ENCODE data around the gene PHF21B.

PHF21B gene

DNA sequence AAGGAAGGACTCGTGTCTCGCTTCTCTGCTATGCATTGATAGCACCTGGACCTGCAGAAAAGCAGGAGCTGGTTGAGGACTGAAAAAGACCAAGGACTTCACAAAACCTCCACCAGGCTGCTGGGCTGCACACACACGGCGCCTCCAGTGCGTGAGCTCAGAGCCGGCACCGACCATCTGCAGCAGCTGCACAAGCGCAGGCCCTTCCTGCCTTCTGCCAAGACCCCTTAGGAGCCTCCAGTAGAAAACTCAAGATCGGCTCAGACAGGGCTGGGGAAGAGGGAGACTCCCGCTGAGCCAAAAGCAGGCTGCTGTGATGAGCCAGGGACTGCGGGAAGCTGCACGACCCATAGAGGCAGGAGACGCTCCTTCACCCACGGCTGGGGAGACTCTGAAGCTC, 70.9 kb downstream of the PHF21B start:
- Histone ChIP-seq H3K4me3 (ENCODE audit: low read depth, low read length) (no peak overlapping the region), H3K27me3 (ENCODE audit: control insufficient read depth, insufficient read depth, low read length) (no peaks in the 10 kb centered on the region), H3K9ac (ENCODE audit: low read depth, low read length) (no peak overlapping the region), H3K36me3 (ENCODE audit: control insufficient read depth, insufficient read depth, low read length) (peaks cover 6% of the 10 kb centered on the region), H3K4me1 (ENCODE audit: control insufficient read depth, insufficient read depth, low read length) (peaks cover 12% of the 10 kb centered on the region), H3K9me3 (ENCODE audit: control insufficient read depth, insufficient read depth, low read length) (no peaks in the 10 kb centered on the region)

DNA sequence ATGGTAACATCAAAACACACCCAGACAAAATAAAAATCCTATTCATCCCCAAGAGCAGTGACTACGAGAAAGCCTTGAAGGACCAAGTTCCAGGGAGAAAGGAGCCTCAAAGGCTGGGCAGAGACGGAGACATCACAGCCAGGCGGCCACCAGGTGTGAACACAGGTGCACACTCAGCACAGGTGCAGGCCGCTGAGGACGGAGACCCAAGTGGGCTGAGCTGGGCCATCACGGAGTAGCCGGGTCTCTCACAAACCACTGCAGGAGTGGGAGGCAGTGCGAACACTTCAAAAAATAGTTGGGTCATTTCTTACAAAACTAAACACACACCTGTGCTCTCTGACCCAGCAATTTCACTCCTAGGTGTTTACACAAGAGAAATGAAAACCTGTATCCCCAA, 72.6 kb downstream of the PHF21B start:
- peaks cover 5% of the 10 kb centered on the region for H3K36me3 ChIP-seq (ENCODE audit: control insufficient read depth, insufficient read depth, low read length)
- H3K4me3 ChIP-seq (ENCODE audit: low read depth, low read length), result no peak overlapping the region
- H3K4me1 ChIP-seq (ENCODE audit: control insufficient read depth, insufficient read depth, low read length), result peaks cover 12% of the 10 kb centered on the region
- H3K9ac ChIP-seq (ENCODE audit: low read depth, low read length), result no peak overlapping the region
- H3K27me3 ChIP-seq (ENCODE audit: control insufficient read depth, insufficient read depth, low read length), result no peaks in the 10 kb centered on the region
- no peaks in the 10 kb centered on the region for H3K9me3 ChIP-seq (ENCODE audit: control insufficient read depth, insufficient read depth, low read length)

DNA sequence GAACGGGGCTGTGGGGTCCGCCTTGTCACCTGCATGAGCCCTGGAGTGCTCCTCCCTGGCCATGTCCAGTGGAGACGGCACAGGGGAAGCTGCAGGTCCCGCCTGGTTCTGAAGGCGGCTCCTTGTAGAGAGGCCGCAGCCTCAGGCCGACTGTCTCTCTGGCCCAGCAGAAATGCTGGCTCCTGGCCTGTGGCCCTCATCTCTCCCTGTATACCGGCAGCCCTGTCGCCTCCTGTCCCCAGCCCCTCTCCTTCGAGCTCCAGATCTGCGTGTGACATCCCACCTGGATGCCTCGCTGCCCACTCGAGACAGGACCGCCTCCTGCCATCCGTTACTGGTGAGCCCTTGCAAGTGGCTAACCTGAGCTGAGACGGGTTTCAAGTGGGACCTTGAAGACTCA, 73.6 kb downstream of the PHF21B start:
- H3K9me3 ChIP-seq (ENCODE audit: control insufficient read depth, insufficient read depth, low read length), result no peaks in the 10 kb centered on the region
- H3K27me3 ChIP-seq (ENCODE audit: control insufficient read depth, insufficient read depth, low read length), result no peaks in the 10 kb centered on the region
- peaks cover 12% of the 10 kb centered on the region for H3K4me1 ChIP-seq (ENCODE audit: control insufficient read depth, insufficient read depth, low read length)

DNA sequence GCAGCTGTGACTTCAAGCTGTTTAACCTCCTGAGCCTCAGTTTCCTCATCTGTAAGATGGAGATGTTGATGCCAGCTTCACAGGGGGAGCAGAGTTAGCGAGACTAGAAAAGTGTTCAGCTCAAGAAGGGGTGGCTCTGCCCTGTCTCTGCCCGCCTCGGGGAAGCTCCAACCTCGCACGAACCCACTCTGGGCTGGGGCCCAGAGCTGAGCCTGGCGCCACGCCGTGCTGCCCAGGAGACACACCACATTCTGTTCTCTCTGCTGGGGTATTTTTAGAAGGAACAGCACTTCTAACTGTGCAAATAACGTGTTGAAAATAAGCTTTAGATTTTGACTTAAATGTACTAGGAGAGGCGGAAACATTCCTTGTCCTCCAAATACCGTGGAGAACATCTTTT, 74.1 kb downstream of the PHF21B start:
- H3K27me3 ChIP-seq (ENCODE audit: control insufficient read depth, insufficient read depth, low read length), result no peaks in the 10 kb centered on the region
- no peaks in the 10 kb centered on the region for H3K9me3 ChIP-seq (ENCODE audit: control insufficient read depth, insufficient read depth, low read length)
- H3K9ac ChIP-seq (ENCODE audit: low read depth, low read length), result no peak overlapping the region
- peaks cover 12% of the 10 kb centered on the region for H3K4me1 ChIP-seq (ENCODE audit: control insufficient read depth, insufficient read depth, low read length)
- peaks cover 7% of the 10 kb centered on the region for H3K36me3 ChIP-seq (ENCODE audit: control insufficient read depth, insufficient read depth, low read length)
- H3K4me3 ChIP-seq (ENCODE audit: low read depth, low read length), result no peak overlapping the region

More for the DNA sequence above, 73.6 kb downstream of the PHF21B start:
- no peak overlapping the region for H3K9ac ChIP-seq (ENCODE audit: low read depth, low read length)
- peaks cover 7% of the 10 kb centered on the region for H3K36me3 ChIP-seq (ENCODE audit: control insufficient read depth, insufficient read depth, low read length)
- H3K4me3 ChIP-seq (ENCODE audit: low read depth, low read length), result no peak overlapping the region

DNA sequence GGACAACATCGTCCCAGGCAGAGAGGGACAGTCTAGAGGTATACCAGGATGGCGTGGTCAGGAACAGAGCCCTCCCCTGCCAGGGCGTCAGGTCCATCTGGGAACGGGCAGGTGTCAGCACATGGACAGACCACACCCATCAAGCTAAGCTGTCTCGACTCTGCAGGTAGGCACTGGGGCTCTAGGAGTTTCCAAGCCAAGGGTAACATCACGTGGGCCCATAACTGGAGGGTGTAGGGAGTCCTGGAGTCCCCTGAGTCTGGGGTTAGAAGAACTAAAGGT, 75.4 kb downstream of the PHF21B start:
- Histone ChIP-seq H3K4me3 (ENCODE audit: low read depth, low read length) (no peak overlapping the region), H3K4me1 (ENCODE audit: control insufficient read depth, insufficient read depth, low read length) (peaks cover 3% of the 10 kb centered on the region), H3K9ac (ENCODE audit: low read depth, low read length) (no peak overlapping the region), H3K9me3 (ENCODE audit: control insufficient read depth, insufficient read depth, low read length) (no peaks in the 10 kb centered on the region), H3K27me3 (ENCODE audit: control insufficient read depth, insufficient read depth, low read length) (no peaks in the 10 kb centered on the region), H3K36me3 (ENCODE audit: control insufficient read depth, insufficient read depth, low read length) (peaks cover 7% of the 10 kb centered on the region)

DNA sequence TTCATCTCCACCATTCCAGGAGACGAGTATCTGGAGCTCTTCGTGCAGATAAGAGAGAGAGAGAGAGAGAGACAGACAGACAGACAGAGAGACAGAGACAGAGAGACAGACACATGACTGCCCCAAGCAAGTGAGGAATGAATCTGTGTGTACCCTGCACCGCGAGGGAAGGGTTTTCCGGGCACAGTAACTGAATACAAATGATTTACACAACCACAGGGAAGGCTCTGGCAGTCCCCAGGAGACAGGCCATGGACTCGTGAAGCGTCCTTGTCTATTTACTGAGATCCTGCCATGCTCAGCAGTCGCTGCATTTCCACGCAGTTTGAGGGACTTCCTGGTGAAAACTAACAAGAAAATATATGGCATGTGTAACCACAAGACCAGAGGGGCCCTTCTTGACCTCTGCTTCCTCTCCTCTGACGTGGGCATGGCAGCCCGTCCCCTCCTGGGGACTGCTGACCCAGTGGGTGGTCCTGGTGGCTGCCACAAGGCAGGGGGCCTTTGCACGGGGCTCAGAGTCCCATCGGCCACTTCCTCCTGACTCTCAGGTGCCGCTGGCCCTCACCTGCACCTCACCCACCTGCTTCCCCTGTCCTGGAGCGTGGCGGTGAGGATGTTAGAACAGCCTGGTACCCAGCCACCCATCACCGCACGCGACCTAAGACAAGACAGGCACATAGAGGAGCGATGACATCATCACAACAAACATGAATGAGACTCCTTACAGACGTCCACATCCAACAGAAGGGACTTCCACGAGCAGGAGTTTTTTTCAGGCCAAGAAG, 75.9 kb downstream of the PHF21B start:
- no peaks in the 10 kb centered on the region for H3K27me3 ChIP-seq (ENCODE audit: control insufficient read depth, insufficient read depth, low read length)
- H3K4me1 ChIP-seq (ENCODE audit: control insufficient read depth, insufficient read depth, low read length), result peaks cover 2% of the 10 kb centered on the region
- H3K4me3 ChIP-seq (ENCODE audit: low read depth, low read length), result no peak overlapping the region
- H3K9ac ChIP-seq (ENCODE audit: low read depth, low read length), result no peak overlapping the region
- peaks cover 10% of the 10 kb centered on the region for H3K36me3 ChIP-seq (ENCODE audit: control insufficient read depth, insufficient read depth, low read length)
- H3K9me3 ChIP-seq (ENCODE audit: control insufficient read depth, insufficient read depth, low read length), result no peaks in the 10 kb centered on the region

DNA sequence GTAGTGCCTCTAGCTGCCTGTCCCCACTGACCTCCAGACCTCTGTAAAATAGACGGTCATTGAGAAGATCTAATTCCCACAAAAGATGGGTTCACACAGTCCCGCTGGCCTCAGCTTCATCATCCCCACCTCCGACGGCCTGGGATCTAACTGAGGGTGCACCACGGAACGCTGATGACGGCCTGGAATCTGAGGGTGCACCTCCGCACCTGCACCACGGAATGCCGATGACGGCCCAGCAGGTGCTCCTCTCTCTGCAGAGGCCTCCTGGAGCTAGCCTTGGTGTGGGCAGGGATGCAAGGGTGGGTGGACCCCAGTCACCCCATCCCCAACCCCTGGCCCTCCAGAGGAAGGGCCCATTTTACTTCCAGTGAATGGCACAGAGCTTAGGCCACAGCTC, 77.3 kb downstream of the PHF21B start:
- Histone ChIP-seq H3K36me3 (ENCODE audit: control insufficient read depth, insufficient read depth, low read length) (peaks cover 10% of the 10 kb centered on the region), H3K4me3 (ENCODE audit: low read depth, low read length) (no peak overlapping the region), H3K9me3 (ENCODE audit: control insufficient read depth, insufficient read depth, low read length) (no peaks in the 10 kb centered on the region), H3K4me1 (ENCODE audit: control insufficient read depth, insufficient read depth, low read length) (no peaks in the 10 kb centered on the region), H3K9ac (ENCODE audit: low read depth, low read length) (no peak overlapping the region), H3K27me3 (ENCODE audit: control insufficient read depth, insufficient read depth, low read length) (no peaks in the 10 kb centered on the region)

DNA sequence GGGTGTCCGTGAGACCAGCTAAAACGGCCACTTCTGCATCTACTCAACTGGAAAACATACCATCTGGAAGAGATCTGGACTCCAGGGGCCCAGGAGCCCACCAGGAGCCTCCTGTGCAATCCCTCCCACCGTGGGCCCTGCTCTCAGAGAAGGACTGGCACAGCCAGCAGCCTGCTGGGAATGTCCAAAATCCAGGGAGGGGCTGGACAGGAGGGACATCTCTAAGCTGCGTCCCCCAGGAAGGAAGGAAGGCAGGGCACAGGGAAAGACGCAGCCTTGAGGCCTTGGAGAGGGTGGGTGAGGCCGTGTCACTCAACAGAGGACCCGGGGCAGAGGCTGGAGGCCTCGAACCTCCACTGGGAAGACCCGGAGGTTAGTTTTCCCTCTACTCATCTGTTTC, 78.0 kb downstream of the PHF21B start:
- Histone ChIP-seq H3K27me3 (ENCODE audit: control insufficient read depth, insufficient read depth, low read length) (no peaks in the 10 kb centered on the region), H3K4me3 (ENCODE audit: low read depth, low read length) (no peak overlapping the region), H3K4me1 (ENCODE audit: control insufficient read depth, insufficient read depth, low read length) (no peaks in the 10 kb centered on the region), H3K9ac (ENCODE audit: low read depth, low read length) (no peak overlapping the region), H3K36me3 (ENCODE audit: control insufficient read depth, insufficient read depth, low read length) (peaks cover 8% of the 10 kb centered on the region), H3K9me3 (ENCODE audit: control insufficient read depth, insufficient read depth, low read length) (no peaks in the 10 kb centered on the region)

DNA sequence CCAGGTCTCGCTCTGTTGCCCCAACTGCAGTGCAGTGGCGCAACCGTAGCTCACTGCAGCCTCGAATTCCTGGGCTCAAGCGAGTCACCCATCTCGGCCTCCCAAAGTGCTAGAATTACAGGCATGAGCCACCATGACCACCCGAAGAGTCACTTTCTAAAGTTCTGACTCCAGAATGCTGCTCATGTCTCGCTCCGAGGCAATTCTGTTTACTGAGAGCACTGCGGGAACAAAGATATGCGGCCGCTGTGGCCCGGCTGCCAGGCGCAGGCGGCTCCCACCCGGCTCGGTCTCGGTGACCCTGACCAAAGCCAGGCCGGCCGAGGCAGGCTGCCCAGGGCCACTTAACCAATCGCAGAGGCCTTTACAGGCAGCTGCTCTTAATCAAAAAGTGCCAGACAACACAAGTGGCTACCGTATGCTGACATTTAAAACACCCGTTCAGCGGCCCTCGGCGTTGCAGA, 78.7 kb downstream of the PHF21B start:
- Histone ChIP-seq H3K27me3 (ENCODE audit: control insufficient read depth, insufficient read depth, low read length) (no peaks in the 10 kb centered on the region), H3K4me3 (ENCODE audit: low read depth, low read length) (no peak overlapping the region), H3K36me3 (ENCODE audit: control insufficient read depth, insufficient read depth, low read length) (peaks cover 8% of the 10 kb centered on the region), H3K9me3 (ENCODE audit: control insufficient read depth, insufficient read depth, low read length) (no peaks in the 10 kb centered on the region), H3K9ac (ENCODE audit: low read depth, low read length) (no peak overlapping the region), H3K4me1 (ENCODE audit: control insufficient read depth, insufficient read depth, low read length) (no peaks in the 10 kb centered on the region)

DNA sequence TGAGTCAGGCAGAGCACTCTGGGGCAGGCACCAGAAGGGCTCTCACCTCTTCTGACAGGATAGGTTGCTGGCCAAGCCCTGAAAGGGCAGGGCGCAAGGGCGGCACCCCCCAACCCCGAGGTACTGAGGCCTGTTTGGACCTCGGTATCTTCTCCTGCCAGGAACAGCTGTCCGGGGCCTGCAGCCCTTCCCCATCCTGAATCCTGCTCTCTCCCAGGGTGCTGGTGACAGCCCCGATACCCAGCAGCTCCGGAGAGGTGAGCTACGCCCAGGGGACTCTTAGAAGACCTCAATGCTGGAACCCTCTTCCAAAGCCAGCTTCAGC, 79.1 kb downstream of the PHF21B start:
- Histone ChIP-seq H3K4me1 (ENCODE audit: control insufficient read depth, insufficient read depth, low read length) (no peaks in the 10 kb centered on the region), H3K9me3 (ENCODE audit: control insufficient read depth, insufficient read depth, low read length) (no peaks in the 10 kb centered on the region), H3K4me3 (ENCODE audit: low read depth, low read length) (no peak overlapping the region), H3K27me3 (ENCODE audit: control insufficient read depth, insufficient read depth, low read length) (no peaks in the 10 kb centered on the region), H3K9ac (ENCODE audit: low read depth, low read length) (no peak overlapping the region), H3K36me3 (ENCODE audit: control insufficient read depth, insufficient read depth, low read length) (peaks cover 8% of the 10 kb centered on the region)

DNA sequence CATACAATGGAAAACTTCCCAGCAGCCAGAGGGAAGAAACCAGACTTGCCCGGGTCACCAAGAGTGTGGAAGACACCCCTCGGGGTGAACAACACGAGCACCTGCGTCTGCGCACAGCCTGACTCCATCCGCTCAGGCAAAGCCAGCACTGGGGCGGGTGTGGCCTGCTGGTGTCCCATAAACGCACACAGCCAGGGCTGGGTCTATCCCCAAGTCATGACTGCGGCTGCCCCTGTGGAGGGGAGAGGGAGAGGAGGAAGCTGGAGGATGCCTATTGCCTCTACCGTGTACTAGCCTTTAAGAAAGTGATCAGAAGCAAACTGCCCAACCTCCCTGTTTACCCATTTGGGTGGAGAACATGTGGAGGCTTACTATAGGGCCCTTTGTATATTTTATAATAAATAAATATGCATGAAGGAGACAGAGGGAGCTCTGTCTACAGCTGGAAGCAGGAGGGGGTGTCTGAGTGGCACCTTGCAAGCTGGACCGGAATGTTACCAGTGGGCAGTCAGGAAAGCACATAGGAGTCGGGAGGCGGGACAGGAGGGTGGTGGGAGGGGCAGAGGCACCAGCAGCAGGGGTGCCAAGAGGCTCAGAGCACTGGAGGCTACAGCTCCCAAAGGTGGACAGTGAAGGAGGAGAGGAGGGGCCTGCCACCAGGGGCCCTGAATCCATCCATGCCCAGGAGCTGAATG, 79.6 kb downstream of the PHF21B start:
- no peaks in the 10 kb centered on the region for H3K27me3 ChIP-seq (ENCODE audit: control insufficient read depth, insufficient read depth, low read length)
- H3K4me3 ChIP-seq (ENCODE audit: low read depth, low read length), result no peak overlapping the region
- H3K9me3 ChIP-seq (ENCODE audit: control insufficient read depth, insufficient read depth, low read length), result no peaks in the 10 kb centered on the region
- H3K9ac ChIP-seq (ENCODE audit: low read depth, low read length), result no peak overlapping the region
- H3K36me3 ChIP-seq (ENCODE audit: control insufficient read depth, insufficient read depth, low read length), result peaks cover 8% of the 10 kb centered on the region
- no peaks in the 10 kb centered on the region for H3K4me1 ChIP-seq (ENCODE audit: control insufficient read depth, insufficient read depth, low read length)

DNA sequence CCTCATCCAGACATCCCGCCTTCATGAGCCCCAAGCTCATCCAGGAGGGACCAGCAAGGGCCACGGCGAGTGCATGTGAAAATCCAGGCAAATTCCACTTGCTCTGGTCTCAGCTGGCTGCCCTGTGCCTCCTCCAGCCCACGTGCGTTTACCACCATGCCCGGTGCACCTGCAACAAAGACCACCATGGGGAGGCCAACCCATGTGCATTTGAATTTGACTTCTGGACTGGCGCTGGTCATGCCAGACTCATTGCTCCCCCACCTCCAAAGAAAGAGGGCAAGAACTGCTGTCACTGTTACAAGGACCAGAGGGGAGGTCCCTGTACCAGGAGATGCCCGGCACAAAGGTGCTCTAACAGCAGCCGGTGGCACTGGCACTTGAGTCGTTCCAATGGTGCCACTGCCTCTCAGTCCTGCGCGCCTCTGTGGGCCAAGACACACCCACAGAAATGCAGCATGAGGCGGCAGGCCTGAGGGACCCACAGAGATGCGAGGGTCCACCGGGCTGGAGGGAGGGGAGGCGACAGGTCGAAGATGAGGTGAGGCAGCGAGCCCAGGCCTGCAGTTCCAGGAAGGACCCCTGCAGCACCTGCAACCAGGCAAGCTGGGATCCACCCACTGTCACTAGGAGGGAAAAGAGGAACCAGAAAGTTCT, 80.3 kb downstream of the PHF21B start:
- Histone ChIP-seq H3K4me1 (ENCODE audit: control insufficient read depth, insufficient read depth, low read length) (no peaks in the 10 kb centered on the region), H3K9me3 (ENCODE audit: control insufficient read depth, insufficient read depth, low read length) (no peaks in the 10 kb centered on the region), H3K4me3 (ENCODE audit: low read depth, low read length) (no peak overlapping the region), H3K36me3 (ENCODE audit: control insufficient read depth, insufficient read depth, low read length) (peaks cover 8% of the 10 kb centered on the region), H3K9ac (ENCODE audit: low read depth, low read length) (no peak overlapping the region), H3K27me3 (ENCODE audit: control insufficient read depth, insufficient read depth, low read length) (no peaks in the 10 kb centered on the region)
